ENCODE measurements around the gene RTTN.

DNA sequence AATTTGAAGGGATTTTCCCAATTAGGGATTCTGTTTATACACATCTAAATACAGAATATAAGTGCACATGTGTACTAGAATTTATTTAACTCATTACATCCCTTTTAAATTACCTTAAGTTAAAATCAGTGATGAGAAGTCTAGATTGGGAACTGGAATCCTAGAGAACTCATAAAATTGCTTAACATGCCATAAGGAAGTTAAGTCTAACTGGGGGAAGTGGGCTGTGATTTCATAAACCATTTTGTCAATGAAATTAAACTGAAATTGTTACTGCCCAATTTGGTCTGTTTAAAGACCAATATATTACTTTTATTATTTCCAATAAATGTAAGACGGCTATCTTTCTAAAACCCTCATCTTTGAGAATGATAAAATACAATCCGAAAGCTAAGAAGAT, 185.5 kb downstream of the RTTN start:
- TF ChIP-seq CTCF (IDR thresholded peaks at IDR 0.05) (no peak), POLR2A (IDR thresholded peaks at IDR 0.05) (no peak)
